Lung (tissue), 12 donors: Measurements from ENCODE around the gene GRK4. TPM values are rescaled to one million over a fixed set of nuclear protein-coding genes. Genes with fewer than 3 reads are reported as not detected.
A peak's percentile ranks its signal among the peaks of the same experiment; 100 is the strongest.

Source experiments
- ATAC-seq: fragments of 200-7000 bp; cut with Tn5 transposase; one replicate; pipeline ENCODE4 v1.9.1; 2020; ENCODE audit warnings: moderate number of reproducible peaks; ENCODE audit not compliant: insufficient read depth, low FRiP score
- DNase-seq, 3 donors: peaks; one replicate each; pipeline ENCODE4 v3.0.0-alpha.2; 2013 to 2017
- H3K27ac ChIP-seq, 2 donors: one replicate each; pipeline ENCODE4 v1.5.1; 2013; ENCODE audit warnings: mild to moderate bottlenecking in 2 of 2, moderate library complexity in 2 of 2, control low read depth in 1 of 2, inconsistent platforms in 1 of 2, low read depth in 1 of 2, low read length in 1 of 2
- H3K27me3 ChIP-seq, 3 donors: one replicate each; pipeline ENCODE4 v1.5.1; 2013; ENCODE audit warnings: low read length in 2 of 3; ENCODE audit not compliant: control insufficient read depth in 3 of 3, insufficient read depth in 3 of 3
- H3K36me3 ChIP-seq, 4 donors: one replicate each; pipeline ENCODE4 v1.5.1; 2013; ENCODE audit warnings: low read length in 4 of 4, mild to moderate bottlenecking in 1 of 4, moderate library complexity in 1 of 4; ENCODE audit not compliant: control insufficient read depth in 4 of 4, insufficient read depth in 4 of 4
- H3K4me1 ChIP-seq, 5 donors: one replicate each; pipeline ENCODE4 v1.5.1; 2013; ENCODE audit warnings: low read length in 5 of 5, mild to moderate bottlenecking in 2 of 5, moderate library complexity in 1 of 5; ENCODE audit not compliant: control insufficient read depth in 5 of 5, insufficient read depth in 5 of 5
- H3K4me3 ChIP-seq: one replicate; pipeline ENCODE4 v1.5.1; 2013; ENCODE audit warnings: mild to moderate bottlenecking, control low read depth, moderate library complexity
- H3K9ac ChIP-seq, 2 donors: one replicate each; pipeline ENCODE4 v1.5.1; 2013; ENCODE audit warnings: low read length in 2 of 2, control low read depth in 1 of 2; ENCODE audit not compliant: insufficient read depth in 1 of 2
- H3K9me3 ChIP-seq, 4 donors: one replicate each; pipeline ENCODE4 v1.5.1; 2013; ENCODE audit warnings: low read length in 3 of 4, mild to moderate bottlenecking in 1 of 4, moderate library complexity in 1 of 4; ENCODE audit not compliant: control insufficient read depth in 4 of 4, insufficient read depth in 3 of 4
- WGBS, 2 donors: extraction: QIAGEN DNeasy Blood & Tissue Kit; methylation state at CpG; one replicate each; pipeline ENCODE4 v1.1.7; 2013; 5-methylcytosine and 5-hydroxymethylcytosine counted together
- polyA plus RNA-seq, 2 donors: library from polyadenylated mRNA; stranded (reverse); fragments of 200-250 nt; gene quantifications; one replicate each; pipeline ENCODE4 v1.2.1, GENCODE V29; 2013
- total RNA-seq, 2 donors: library from RNA; depleted of rRNA in 1 of 2; stranded (reverse); fragments of >200 nt in 1 of 2; gene quantifications; one replicate each; pipeline ENCODE4 v1.2.1, GENCODE V29; 2014 to 2021
- TF ChIP-seq, protein P1 (sequence below): IDR thresholded peaks from 2 replicates; pipeline ENCODE4 v1.5.1; 2012; ENCODE audit warnings: mild to moderate bottlenecking; ENCODE audit errors: control extremely low read depth, extremely low read depth
- donor health status: control.
- donor health status: control.
- donor health status: Bipolar disorder and iron deficiency.
- donor health status: healthy.
- donor health status: DM: yes; HTN: yes; CAD: no.

The GRK4 gene
- total and polyA plus RNA-seq, 4 donors: 1.8 to 6.7 (median 3.2) TPM

GRCh38 chr4:3031357-3032082 is 68.1 kb downstream of the GRK4 start:
- Histone ChIP-seq H3K9ac (no peak overlapping the region), H3K4me1 (no peaks in the 10 kb centered on the region), H3K4me3 (no peak overlapping the region), H3K36me3 (no peaks in the 10 kb centered on the region), H3K9me3 (no peaks in the 10 kb centered on the region), H3K27ac (no peak overlapping the region), H3K27me3 (no peaks in the 10 kb centered on the region)
- 55 to 78% methylated on average over 12 of the region's 12 CpGs for WGBS, 2 donors
- DNase-seq: peak in 2 of 3 donors; percentile 23 to 30
- TF ChIP-seq, protein P1, sequence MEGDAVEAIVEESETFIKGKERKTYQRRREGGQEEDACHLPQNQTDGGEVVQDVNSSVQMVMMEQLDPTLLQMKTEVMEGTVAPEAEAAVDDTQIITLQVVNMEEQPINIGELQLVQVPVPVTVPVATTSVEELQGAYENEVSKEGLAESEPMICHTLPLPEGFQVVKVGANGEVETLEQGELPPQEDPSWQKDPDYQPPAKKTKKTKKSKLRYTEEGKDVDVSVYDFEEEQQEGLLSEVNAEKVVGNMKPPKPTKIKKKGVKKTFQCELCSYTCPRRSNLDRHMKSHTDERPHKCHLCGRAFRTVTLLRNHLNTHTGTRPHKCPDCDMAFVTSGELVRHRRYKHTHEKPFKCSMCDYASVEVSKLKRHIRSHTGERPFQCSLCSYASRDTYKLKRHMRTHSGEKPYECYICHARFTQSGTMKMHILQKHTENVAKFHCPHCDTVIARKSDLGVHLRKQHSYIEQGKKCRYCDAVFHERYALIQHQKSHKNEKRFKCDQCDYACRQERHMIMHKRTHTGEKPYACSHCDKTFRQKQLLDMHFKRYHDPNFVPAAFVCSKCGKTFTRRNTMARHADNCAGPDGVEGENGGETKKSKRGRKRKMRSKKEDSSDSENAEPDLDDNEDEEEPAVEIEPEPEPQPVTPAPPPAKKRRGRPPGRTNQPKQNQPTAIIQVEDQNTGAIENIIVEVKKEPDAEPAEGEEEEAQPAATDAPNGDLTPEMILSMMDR: no peak
- ATAC-seq: no peak

- no peaks in the 10 kb centered on the region for H3K9me3 ChIP-seq
- H3K4me3 ChIP-seq: no peak overlapping the region
- H3K9ac ChIP-seq: no peak overlapping the region
- H3K36me3 ChIP-seq: no peaks in the 10 kb centered on the region
- WGBS, 2 donors: 88 to 89% methylated on average over 8 of the region's 8 CpGs
- no peak overlapping the region for H3K27ac ChIP-seq
- TF ChIP-seq, protein P1: no peak
- peaks cover 4 to 7% (median 4%) of the 10 kb centered on the region in 5 donors for H3K4me1 ChIP-seq
- ATAC-seq (no peak), DNase-seq (no peak)
- H3K27me3 ChIP-seq: no peaks in the 10 kb centered on the region
Observed at GRCh38 chr4:3034231-3034630, 70.9 kb downstream of the GRK4 start.

DNA sequence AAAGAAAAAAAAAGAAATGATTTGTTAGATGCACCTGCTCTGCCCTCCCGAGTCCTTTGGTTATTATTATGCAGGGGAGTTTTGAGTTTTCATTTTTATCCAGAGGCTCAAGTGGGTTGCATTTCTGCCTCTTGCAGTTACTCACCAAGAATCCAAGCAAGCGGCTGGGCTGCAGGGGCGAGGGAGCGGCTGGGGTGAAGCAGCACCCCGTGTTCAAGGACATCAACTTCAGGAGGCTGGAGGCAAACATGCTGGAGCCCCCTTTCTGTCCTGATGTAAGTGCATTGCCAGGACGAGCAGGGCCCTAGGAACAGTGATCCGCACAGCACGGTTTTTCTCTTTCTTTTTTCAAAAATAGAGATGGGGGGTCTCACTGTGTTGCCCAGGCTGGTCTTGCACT is 71.9 kb downstream of the GRK4 start:
- peaks cover 4 to 7% (median 4%) of the 10 kb centered on the region in 5 donors for H3K4me1 ChIP-seq
- no peak for DNase-seq
- no peak overlapping the region for H3K9ac ChIP-seq
- 89 to 95% methylated on average over 8 of the region's 8 CpGs for WGBS, 2 donors
- H3K9me3 ChIP-seq: no peaks in the 10 kb centered on the region
- H3K4me3 ChIP-seq: no peak overlapping the region
- H3K27me3 ChIP-seq: no peaks in the 10 kb centered on the region
- no peak for ATAC-seq
- TF ChIP-seq, protein P1: no peak
- no peak overlapping the region for H3K27ac ChIP-seq
- no peaks in the 10 kb centered on the region for H3K36me3 ChIP-seq
